Pancreas (tissue), 10 donors: ENCODE results near the gene ZNF45. TPM values are rescaled to one million over a fixed set of nuclear protein-coding genes. Genes with fewer than 3 reads are reported as not detected.

Experiments
- ATAC-seq, 4 donors: fragments of 200-7000 bp; cut with Tn5 transposase; one replicate each; pipeline versions ENCODE4 v1.8.0 to v1.9.1; 2020; ENCODE audit warnings: mild to moderate bottlenecking in 4 of 4, moderate library complexity in 4 of 4
- DNase-seq, 6 donors: peaks; one replicate each; pipeline ENCODE4 v3.0.0-alpha.2; 2020
- FAIRE-seq: peaks from 2 replicates; lab custom pipeline; 2012; peaks lifted over from hg19 to GRCh38; lab: Jason Lieb, UNC
- H3K27ac ChIP-seq, 4 donors: fragments of 200-600 bp; sonication (generic); 1 replicate in 3 of 4; 2 replicates in 1 of 4; pipeline versions ENCODE4 v1.5.0 to v1.8.0; 2020
- H3K27me3 ChIP-seq, 4 donors: fragments of 200-600 bp; one replicate each; pipeline ENCODE4 v1.8.0; 2021
- H3K36me3 ChIP-seq, 3 donors: fragments of 200-600 bp; sonication (generic) in 1 of 3; one replicate each; pipeline versions ENCODE4 v1.5.0 to v1.8.0; 2020 to 2021
- H3K4me1 ChIP-seq, 3 donors: fragments of 200-600 bp; one replicate each; pipeline ENCODE4 v1.8.0; 2021
- H3K4me3 ChIP-seq, 4 donors: fragments of 200-600 bp; sonication (generic) in 2 of 4; one replicate each; pipeline versions ENCODE4 v1.5.0 to v1.8.0; 2020 to 2021
- H3K9me3 ChIP-seq, 4 donors: fragments of 200-600 bp; one replicate each; pipeline ENCODE4 v1.8.0; 2021
- CTCF ChIP-seq, 4 donors: fragments of 200-600 bp; sonication (generic) in 3 of 4; IDR thresholded peaks; one replicate each; pipeline versions ENCODE4 v1.5.0 to v1.8.0; 2021; ENCODE audit warnings: antibody characterized with exemption in 4 of 4
- WGBS, 2 donors: extraction: QIAGEN DNeasy Blood & Tissue Kit; methylation state at CpG; one replicate each; pipeline ENCODE4 v1.1.7; 2013; 5-methylcytosine and 5-hydroxymethylcytosine counted together
- intact Hi-C, 3 donors: fragments of 100-400 bp; cut with DNase I; formaldehyde crosslinking; loops; one replicate each; pipeline versions ENCODE4 v1.11.1 to v1.14.2; 2022
- polyA plus RNA-seq, 2 donors: library from polyadenylated mRNA; stranded (reverse); fragments of 200-250 nt; gene quantifications; one replicate each; pipeline ENCODE4 v1.2.3, GENCODE V29; 2013
- total RNA-seq, 6 donors: library from RNA; stranded (reverse); fragmentation: NEBNext Ultra II Directional in 4 of 6; extraction: Animal tissue kit (Norgen Biotek cat#: 25700) in 4 of 6; gene quantifications; one replicate each; pipeline versions ENCODE4 v1.2.1 to v1.2.4, GENCODE V29; 2021 to 2023
- donor health status: healthy with polysubstance abuse.
- donor health status: DM: no; HTN: no; CAD: no; lungs with moderate emphysema.
- donor health status: DM: no; HTN: no; CAD: no.
- donor health status: control.
- donor health status: control.
- donor health status: Bipolar disorder and iron deficiency.
- donor health status: DM: yes; HTN: yes; CAD: no.
- donor health status: DM: no; HTN: no; CAD: no.
- donor health status: DM: no; HTN: no; CAD: no.
- donor health status: DM: yes; HTN: yes; CAD: no.

ZNF45 gene
- total and polyA plus RNA-seq, 8 donors: 2.3 to 8.7 (median 4.4) TPM

GRCh38 chr19:43976732-43977131, 41.6 kb upstream of the ZNF45 start:
- Histone ChIP-seq H3K27me3 (no peaks in the 10 kb centered on the region), H3K27ac (no peak overlapping the region), H3K9me3 (peaks cover 0 to 6% (median 3%) of the 10 kb centered on the region in 4 donors), H3K36me3 (no peaks in the 10 kb centered on the region), H3K4me3 (no peak overlapping the region), H3K4me1 (no peaks in the 10 kb centered on the region)
- intact Hi-C loops: no loop called here
- 61 to 67% methylated on average over 1 of the region's 1 CpG for WGBS, 2 donors
- ATAC-seq: no peak
- TF ChIP-seq CTCF (IDR thresholded peaks at IDR 0.05): no peak
- no peak for DNase-seq
- no peak for FAIRE-seq

- FAIRE-seq (no peak), DNase-seq (no peak), ATAC-seq (no peak)
- intact Hi-C loops: no loop called here
- H3K27ac ChIP-seq: no peak overlapping the region
- WGBS, 2 donors: 93 to 98% methylated on average over 3 of the region's 3 CpGs
- no peak overlapping the region for H3K4me3 ChIP-seq
- TF ChIP-seq CTCF (IDR thresholded peaks at IDR 0.05): no peak
- H3K27me3 ChIP-seq: no peaks in the 10 kb centered on the region
- H3K36me3 ChIP-seq: peaks cover 3 to 42% (median 22%) of the 10 kb centered on the region in 3 donors
- peaks cover 0 to 4% (median 4%) of the 10 kb centered on the region in 4 donors for H3K9me3 ChIP-seq
- H3K4me1 ChIP-seq: no peaks in the 10 kb centered on the region
Observed at GRCh38 chr19:43966079-43966694, 31.1 kb upstream of the ZNF45 start.

GRCh38 chr19:43960411-43960810, 25.3 kb upstream of the ZNF45 start:
- no peaks in the 10 kb centered on the region for H3K4me1 ChIP-seq
- DNase-seq (no peak), FAIRE-seq (no peak), ATAC-seq (no peak)
- no peaks in the 10 kb centered on the region for H3K27me3 ChIP-seq
- peaks cover 0 to 4% (median under 1%) of the 10 kb centered on the region in 4 donors for H3K9me3 ChIP-seq
- 62 to 72% methylated on average over 4 of the region's 4 CpGs for WGBS, 2 donors
- intact Hi-C loops: no loop called here
- TF ChIP-seq CTCF (IDR thresholded peaks at IDR 0.05): no peak
- no peak overlapping the region for H3K27ac ChIP-seq
- H3K4me3 ChIP-seq: no peak overlapping the region
- H3K36me3 ChIP-seq: peaks cover under 1 to 16% (median 7%) of the 10 kb centered on the region in 3 donors

GRCh38 chr19:43957891-43958290, 22.8 kb upstream of the ZNF45 start:
- H3K4me3 ChIP-seq: no peak overlapping the region
- H3K36me3 ChIP-seq: no peaks in the 10 kb centered on the region
- no peak for ATAC-seq
- peaks cover 0 to 4% (median 0%) of the 10 kb centered on the region in 4 donors for H3K9me3 ChIP-seq
- no peak for FAIRE-seq
- intact Hi-C loops: no loop called here
- no peak for TF ChIP-seq CTCF (IDR thresholded peaks at IDR 0.05)
- DNase-seq: no peak
- H3K4me1 ChIP-seq: no peaks in the 10 kb centered on the region
- no peak overlapping the region for H3K27ac ChIP-seq
- 88 to 96% methylated on average over 3 of the region's 3 CpGs for WGBS, 2 donors
- no peaks in the 10 kb centered on the region for H3K27me3 ChIP-seq

- no peaks in the 10 kb centered on the region for H3K4me1 ChIP-seq
- intact Hi-C loops: no loop called here
- no peak for FAIRE-seq
- no peak for TF ChIP-seq CTCF (IDR thresholded peaks at IDR 0.05)
- H3K27ac ChIP-seq: no peak overlapping the region
- ATAC-seq: no peak
- no peak for DNase-seq
- H3K36me3 ChIP-seq: no peaks in the 10 kb centered on the region
- H3K4me3 ChIP-seq: no peak overlapping the region
- WGBS, 2 donors: 90 to 93% methylated on average over 3 of the region's 3 CpGs
- no peaks in the 10 kb centered on the region for H3K27me3 ChIP-seq
- no peaks in the 10 kb centered on the region for H3K9me3 ChIP-seq
Observed at GRCh38 chr19:43956827-43957226, 21.7 kb upstream of the ZNF45 start.
